LNCAP (cell line): ENCODE data around the gene SOCS3.

Experiments used
- CTCF ChIP-seq: fragments of 450-650 bp; IDR thresholded peaks from 2 replicates; pipeline ENCODE4 v1.5.1; 2017; ENCODE audit warnings: mild to moderate bottlenecking

Gene SOCS3

GRCh38 chr17:78338486-78339259, 21.2 kb downstream of the SOCS3 start:
- no peak for TF ChIP-seq CTCF

GRCh38 chr17:78337244-78338109, 22.4 kb downstream of the SOCS3 start:
- no peak for TF ChIP-seq CTCF

GRCh38 chr17:78335209-78335608, 24.7 kb downstream of the SOCS3 start:
- no peak for TF ChIP-seq CTCF

GRCh38 chr17:78332991-78333390, 26.9 kb downstream of the SOCS3 start:
- TF ChIP-seq CTCF: no peak

- no peak for TF ChIP-seq CTCF
Observed at GRCh38 chr17:78330570-78331224, 29.2 kb downstream of the SOCS3 start.

GRCh38 chr17:78329263-78330059, 30.4 kb downstream of the SOCS3 start:
- TF ChIP-seq CTCF: no peak

- no peak for TF ChIP-seq CTCF
Observed at GRCh38 chr17:78327880-78328279, 32.0 kb downstream of the SOCS3 start.
